GM20000 (cell line): ENCODE results near the gene FLT3LG.
A peak's percentile ranks its signal among the peaks of the same experiment; 100 is the strongest.
"Not testable (repeated sequence)": the region's sequence is repeated elsewhere in the genome, so short reads cannot be mapped to it uniquely, and the experiment has no call there.

Source experiments
- DNase-seq: peaks from one replicate; pipeline ENCODE4 v3.0.0; 2012; ENCODE audit warnings: low spot score
- TF ChIP-seq, protein P1 (sequence below): IDR thresholded peaks from 2 replicates; pipeline ENCODE4 v1.5.1; 2012; ENCODE audit warnings: mild to moderate bottlenecking, control low read depth; ENCODE audit errors: extremely low read depth, missing control alignments

The FLT3LG gene

DNA sequence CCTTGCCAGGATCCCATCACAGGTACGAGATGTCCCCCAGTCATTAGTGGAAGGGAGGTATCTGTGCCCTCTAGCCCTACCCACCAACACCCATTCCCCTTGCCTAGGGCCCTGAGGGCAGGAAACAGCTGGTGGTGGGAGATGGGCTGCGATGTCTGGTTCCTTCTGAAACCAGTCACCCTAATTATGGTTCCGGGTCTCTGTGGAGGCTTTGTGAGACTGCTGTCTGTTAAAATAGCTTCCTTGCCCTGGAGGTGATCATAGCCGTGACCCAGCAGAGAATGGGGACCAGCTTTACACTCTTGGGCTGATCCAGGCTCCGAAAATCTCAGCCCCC, 15.5 kb upstream of the FLT3LG start:
- peak; percentile 31 for DNase-seq
- TF ChIP-seq, protein P1, sequence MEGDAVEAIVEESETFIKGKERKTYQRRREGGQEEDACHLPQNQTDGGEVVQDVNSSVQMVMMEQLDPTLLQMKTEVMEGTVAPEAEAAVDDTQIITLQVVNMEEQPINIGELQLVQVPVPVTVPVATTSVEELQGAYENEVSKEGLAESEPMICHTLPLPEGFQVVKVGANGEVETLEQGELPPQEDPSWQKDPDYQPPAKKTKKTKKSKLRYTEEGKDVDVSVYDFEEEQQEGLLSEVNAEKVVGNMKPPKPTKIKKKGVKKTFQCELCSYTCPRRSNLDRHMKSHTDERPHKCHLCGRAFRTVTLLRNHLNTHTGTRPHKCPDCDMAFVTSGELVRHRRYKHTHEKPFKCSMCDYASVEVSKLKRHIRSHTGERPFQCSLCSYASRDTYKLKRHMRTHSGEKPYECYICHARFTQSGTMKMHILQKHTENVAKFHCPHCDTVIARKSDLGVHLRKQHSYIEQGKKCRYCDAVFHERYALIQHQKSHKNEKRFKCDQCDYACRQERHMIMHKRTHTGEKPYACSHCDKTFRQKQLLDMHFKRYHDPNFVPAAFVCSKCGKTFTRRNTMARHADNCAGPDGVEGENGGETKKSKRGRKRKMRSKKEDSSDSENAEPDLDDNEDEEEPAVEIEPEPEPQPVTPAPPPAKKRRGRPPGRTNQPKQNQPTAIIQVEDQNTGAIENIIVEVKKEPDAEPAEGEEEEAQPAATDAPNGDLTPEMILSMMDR = no peak

DNA sequence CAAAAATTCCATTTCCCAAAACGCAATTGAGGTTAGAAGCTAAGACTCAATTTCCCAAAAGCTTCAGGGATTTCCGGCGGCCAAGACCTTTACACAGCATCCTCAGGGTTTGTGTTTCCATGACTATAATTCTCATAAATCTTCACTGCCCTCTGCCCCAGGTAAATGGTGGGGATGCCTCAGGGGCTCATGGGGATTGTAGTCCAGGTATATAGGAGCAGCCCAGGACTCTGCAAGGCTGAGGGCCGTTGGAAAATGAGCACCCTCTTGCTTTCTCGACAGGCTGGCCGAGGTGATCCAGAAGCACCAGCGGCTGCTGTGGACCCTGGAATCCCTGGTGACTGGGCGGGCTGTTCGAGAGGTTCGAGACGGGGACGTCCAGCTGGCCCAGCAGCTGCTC, 14.6 kb upstream of the FLT3LG start:
- no peak for DNase-seq
- TF ChIP-seq, protein P1 = no peak

DNA sequence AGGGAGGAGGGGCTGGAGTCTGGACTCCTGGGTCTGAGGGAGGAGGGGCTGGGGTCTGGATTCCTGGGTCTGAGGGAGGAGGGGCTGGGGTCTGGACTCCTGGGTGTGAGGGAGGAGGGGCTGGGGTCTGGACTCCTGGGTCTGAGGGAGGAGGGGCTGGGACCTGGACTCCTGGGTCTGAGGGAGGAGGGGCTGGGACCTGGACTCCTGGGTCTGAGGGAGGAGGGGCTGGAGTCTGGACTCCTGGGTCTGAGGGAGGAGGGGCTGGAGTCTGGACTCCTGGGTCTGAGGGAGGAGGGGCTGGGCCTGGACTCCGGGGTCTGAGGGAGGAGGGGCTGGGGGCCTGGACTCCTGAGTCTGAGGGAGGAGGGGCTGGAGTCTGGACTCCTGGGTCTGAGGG, 12.9 kb upstream of the FLT3LG start:
- not testable (repeated sequence) for DNase-seq

GRCh38 chr19:49461656-49462055, 12.4 kb upstream of the FLT3LG start:
- TF ChIP-seq, protein P1 = no peak
- no peak for DNase-seq

- TF ChIP-seq, protein P1 = no peak
- no peak for DNase-seq
Observed at GRCh38 chr19:49462492-49462891, 11.5 kb upstream of the FLT3LG start.

DNA sequence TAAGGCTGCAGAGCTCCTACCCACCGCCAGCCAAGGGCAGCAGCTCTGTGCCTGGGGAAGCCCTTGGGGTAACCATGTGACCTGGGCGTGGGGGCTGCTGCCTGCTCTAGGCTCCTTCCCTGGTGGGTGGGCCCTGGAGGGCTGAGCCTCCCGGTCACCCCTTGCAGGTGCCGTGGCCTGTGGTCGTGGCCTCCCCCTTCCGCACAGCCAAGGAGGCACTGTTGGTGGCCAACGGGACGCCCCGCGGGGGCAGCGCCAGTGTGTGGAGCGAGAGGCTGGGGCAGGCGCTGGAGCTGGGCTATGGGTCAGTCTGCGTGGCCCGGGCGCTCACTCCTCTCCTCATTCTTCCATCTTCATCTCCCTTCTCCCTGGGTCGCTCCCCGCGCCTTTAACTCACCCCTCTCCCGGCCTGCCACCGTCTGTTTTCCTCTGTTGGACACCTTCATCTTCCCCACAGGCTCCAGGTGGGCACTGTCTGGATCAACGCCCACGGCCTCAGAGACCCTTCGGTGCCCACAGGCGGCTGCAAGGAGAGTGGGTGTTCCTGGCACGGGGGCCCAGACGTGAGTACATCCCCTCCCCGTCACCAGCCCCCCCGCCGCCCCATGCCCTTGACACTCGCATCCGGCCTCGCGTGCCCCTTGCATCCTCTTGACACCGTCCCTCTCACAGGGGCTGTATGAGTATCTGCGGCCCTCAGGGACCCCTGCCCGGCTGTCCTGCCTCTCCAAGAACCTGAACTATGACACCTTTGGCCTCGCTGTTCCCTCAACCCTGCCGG, 9.9 kb upstream of the FLT3LG start:
- DNase-seq = no peak
- TF ChIP-seq, protein P1 = no peak

DNA sequence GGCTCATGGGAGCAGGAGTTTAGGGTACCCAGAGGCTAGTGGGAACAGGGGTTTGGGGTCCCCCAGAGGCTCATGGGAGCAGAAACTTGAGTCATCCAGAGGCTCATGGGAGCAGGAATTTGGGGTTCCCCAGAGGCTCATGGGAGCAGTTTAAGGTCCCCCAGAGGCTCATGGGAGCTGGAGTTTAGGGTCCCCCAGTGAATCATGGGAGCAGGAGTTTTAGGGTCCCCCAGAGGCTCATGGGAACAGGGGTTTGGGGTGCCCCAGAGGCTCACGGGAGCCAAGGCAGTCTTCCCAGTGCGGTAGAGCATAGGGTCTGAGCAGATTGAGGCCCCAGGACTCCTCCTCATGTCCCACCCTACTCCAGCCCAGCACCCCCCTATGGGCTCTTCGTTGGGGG, 8.6 kb upstream of the FLT3LG start:
- TF ChIP-seq, protein P1 = no peak
- no peak for DNase-seq

- no peak for DNase-seq
- TF ChIP-seq, protein P1 = no peak
Observed at GRCh38 chr19:49468199-49468598, 5.8 kb upstream of the FLT3LG start.
